Activated T-helper 1 cell treated with Interleukin-2 at 50 U/mL for 16 hours (primary cell): Measurements from ENCODE around the gene BTF3L4.
A peak's percentile ranks its signal among the peaks of the same experiment; 100 is the strongest.
"Not testable (repeated sequence)": the region's sequence is repeated elsewhere in the genome, so short reads cannot be mapped to it uniquely, and the experiment has no call there.

ENCODE experiments used
- DNase-seq: peaks from one replicate; pipeline ENCODE4 v3.0.0-alpha.2; 2020; ENCODE audit warnings: low read depth

The BTF3L4 gene

DNA sequence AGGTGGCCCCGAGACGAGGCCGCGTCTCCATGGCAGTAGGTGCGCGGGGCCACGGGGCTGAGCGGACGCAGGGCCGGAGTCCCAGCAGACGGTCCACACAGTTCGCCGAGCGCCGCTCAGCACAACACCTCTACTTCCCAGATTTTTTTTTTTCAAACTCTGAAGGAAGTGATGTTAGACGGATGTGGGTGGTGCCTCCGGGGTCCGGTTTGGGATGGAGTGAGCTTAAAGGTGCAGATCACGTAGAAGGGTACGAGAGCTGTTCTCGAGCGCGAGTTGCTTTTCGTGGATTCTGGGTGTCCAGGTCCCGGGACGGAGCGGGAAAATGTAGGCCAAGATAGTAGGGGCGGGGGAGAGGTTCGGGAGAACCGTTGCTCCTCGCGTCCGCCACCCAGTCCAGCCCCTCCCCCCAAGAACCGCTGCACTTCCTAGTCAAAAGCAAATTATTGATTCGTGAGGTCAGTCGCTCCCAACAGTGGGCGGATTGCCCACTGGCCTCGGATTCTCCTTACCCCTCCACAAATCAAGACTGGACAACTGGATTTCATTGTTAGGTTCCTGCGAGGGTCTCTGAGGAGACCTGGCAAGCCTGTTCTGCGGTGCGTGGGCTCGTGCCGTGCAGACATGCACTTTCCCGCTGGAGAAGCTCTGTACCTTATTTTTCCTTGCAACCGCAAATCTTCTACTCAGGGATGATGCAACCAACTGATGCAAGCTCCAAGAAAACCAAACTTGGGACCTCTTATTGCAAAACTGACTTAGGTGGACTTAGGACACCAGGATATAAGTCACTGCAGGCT is 829 bp upstream of the BTF3L4 start, which contains the start of gene TXNDC12:
TSS of gene TXNDC12 (minus strand) at position 126 of the 800 bp plus-strand sequence. CDS start at position 31, 95 bp downstream.
- peak; percentile 42 for DNase-seq

GRCh38 chr1:52055866-52056162 is 281 bp upstream of the BTF3L4 start:
- DNase-seq, result no peak

DNA sequence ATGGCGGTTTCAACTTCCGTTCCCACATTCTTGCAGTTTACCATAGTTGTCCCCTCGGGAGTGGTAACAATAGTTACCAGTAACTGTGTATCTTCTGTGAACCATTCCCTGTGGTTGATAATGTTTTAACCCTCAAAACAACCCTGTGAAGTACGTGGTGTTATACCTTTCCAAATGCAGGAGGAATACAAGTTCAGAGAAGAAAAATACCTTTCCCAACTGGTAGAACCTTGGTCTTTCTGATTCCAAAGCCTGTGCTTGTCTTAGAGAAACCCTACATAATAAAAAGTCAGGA is 789 bp downstream of the BTF3L4 start:
- DNase-seq, result no peak

- DNase-seq, result no peak
Measured at GRCh38 chr1:52057255-52057654, 1.2 kb downstream of the BTF3L4 start.

DNA sequence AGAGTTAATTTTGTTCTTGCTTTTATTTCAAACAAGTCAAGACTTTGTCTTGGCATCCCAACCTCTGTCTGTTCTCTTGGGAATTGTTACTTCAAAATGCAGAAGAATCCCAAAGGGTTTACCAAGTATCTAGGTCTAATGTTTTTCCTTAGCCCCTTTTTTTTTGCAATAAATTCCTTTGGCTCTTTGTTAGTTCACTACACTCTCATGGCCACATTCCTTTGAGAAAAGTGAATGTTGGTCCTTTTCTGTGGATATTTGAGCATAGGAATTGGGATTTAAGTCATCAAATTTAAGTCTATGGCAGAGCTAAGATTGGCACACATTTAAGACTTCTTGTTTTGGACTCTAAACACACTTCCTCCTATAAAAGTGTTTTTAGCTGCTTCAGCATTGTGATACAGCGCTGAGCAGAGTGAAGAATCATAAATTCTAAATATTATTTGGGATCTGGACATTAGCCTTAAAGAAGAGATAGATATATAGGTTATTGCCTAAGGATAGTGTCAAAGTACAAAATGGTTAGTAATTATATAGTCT is 1.9 kb downstream of the BTF3L4 start:
- no peak for DNase-seq

DNA sequence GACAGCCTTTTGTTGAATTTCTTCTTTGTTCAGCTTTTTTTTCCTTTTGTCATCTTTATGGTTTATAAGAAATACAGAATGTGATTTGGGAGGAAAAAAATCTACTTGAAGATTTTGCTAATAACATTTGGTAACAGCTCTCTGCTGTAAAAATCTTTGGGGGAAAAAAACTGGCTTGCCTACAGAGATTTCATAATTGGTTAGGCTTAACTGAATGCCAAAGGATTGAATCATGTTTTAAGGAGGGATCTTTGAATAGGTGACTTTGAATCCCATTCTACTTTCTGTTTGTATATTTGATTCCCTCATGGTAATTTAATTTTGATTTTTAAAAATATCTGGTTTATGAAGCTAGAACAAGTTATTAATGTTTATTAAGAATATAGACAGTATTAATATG is 3.2 kb downstream of the BTF3L4 start:
- no peak for DNase-seq

DNA sequence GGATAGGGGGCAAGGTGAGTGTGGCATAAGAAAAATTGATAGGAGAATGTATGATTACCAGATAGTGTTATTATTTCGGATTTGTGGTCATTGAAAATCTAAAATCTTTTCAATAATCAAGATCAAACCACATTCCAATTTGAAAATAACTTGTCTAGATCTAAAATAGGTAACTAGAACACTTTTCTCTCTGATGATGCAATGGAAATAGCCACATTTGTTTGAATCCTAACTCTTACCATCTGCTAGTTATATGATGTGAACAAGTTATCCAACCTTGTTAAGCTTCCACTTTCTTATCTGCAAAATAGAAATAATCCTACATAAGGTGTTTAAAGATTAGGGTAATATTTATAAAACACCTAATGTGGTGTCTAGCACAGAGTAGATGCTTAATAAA is 3.8 kb downstream of the BTF3L4 start:
- no peak for DNase-seq

DNA sequence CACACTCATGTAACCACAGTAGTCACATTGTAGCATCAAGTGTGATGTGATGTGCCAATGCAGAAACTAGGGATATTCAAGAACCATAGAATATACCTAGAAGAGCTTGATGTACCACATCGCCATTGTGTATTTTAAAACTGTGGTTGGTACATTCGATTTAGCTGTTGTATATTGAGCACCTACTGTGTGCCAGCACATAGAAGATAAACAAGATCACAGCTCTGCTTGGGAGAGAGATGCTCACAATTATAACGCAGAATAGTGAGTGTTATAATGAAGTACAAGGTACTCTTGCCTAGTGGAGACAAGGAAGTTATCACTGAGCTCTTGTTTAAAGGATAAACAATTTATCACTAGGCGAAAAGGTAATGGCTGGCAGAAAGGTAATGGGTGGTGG is 4.7 kb downstream of the BTF3L4 start:
- DNase-seq, result no peak

- no peak for DNase-seq
Measured at GRCh38 chr1:52063192-52063591, 7.1 kb downstream of the BTF3L4 start.

GRCh38 chr1:52070704-52071103 is 14.6 kb downstream of the BTF3L4 start:
- DNase-seq, result no peak

GRCh38 chr1:52072291-52072690 is 16.2 kb downstream of the BTF3L4 start:
- no peak for DNase-seq

DNA sequence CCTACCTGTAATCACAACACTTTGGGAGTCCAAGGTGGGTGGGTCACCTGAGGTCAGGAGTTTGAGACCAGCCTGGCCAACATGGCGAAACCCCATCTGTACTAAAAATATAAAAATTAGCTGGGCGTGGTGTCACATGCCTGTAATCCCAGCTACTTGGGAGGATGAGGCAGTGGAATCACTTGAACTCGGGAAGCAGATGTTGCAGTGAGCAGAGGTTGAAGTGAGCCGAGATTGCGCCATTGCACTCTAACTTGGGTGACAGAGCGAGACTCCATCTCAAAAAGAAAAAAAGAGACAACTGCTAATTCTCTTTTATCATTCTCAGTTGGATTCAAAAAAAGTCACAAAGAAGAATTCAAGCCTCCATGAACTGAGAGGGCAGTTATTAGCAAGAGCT is 21.2 kb downstream of the BTF3L4 start:
- not testable (repeated sequence) for DNase-seq

GRCh38 chr1:52080014-52080415 is 23.9 kb downstream of the BTF3L4 start:
- DNase-seq, result no peak

GRCh38 chr1:52087892-52088291 is 31.8 kb downstream of the BTF3L4 start:
- not testable (repeated sequence) for DNase-seq

DNA sequence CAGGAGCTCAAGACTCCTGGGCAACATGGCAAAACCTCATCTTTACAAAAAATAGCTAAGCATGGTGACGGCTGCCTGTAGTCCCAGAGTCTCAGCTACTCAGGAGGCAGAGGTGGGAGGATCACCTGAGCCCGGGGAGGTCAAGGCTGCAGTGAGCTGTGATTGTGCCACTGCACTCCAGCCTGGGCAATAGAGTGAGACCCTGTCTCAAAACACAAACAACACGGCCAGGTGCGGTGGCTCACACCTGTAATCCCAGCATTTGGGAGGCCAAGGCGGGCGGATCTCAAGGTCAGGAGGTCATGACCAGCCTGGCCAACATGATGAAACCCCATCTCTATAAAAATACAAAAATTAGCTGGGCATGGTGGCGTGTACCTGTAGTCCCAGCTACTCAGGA is 38.2 kb downstream of the BTF3L4 start:
- not testable (repeated sequence) for DNase-seq

- DNase-seq, result no peak
Measured at GRCh38 chr1:52096216-52096615, 40.1 kb downstream of the BTF3L4 start.

DNA sequence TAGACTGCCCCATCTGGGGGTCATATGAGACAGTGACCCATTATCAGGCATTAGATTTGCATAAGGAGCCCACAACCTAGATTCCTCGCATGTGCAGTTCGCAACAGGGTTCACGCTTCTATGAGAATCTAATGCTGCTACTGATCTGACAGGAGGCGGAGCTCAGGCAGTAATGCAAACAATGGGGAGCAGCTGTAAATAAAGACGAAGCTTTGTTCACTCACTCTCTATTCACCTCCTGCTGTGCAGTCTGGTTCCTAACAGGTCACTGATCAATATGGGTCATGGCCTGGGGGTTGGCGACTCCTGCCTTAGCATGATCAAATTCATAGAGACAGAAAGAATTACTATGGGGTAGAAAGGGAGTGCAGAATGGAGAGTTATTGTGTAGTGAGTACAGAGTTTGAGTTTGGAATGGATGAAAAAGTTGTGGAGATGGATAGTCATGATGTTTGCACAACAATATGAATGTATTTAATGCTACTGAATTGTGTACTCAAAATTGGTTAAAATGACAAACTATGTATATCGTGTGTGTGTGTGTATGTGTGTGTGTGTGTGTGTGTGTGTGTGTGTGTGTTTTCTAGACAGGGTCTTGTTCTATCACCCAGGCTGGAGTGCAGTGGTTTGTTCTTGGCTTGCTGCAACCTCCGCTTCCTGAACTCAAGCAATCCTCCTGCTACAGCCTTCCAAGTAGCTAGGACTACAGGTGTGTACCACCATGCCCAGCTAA is 42.2 kb downstream of the BTF3L4 start:
- DNase-seq, result no peak

DNA sequence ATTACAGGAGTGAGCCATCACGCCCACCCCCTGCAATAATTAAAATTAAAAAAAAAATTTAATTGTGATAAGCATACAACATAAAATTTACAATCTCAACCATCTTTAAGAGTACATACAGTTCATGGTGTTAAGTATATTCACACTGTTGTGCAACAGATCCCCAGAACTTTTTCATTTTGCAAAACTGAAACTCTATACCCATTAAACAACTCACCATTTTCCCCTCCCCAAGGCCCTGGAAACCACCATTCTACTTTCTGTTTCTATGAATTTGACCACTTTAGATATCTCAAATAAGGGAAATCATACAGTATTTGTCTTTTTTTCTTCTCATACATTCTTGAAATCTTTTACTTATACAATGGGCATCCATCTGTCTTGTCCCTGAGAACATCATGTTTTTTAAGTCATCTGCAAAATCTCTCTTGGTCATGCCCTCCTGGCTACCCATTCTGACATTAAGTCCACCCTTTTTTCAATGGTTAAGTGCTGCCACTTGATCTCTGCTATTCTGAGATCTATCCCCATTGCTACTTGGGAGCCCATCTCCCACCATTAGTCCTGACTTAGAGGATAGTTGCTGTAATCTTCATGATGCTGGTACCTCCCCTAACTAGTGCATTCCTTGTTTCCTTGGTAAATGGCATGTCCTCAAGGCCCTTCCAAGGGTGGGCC is 46.4 kb downstream of the BTF3L4 start:
- DNase-seq, result no peak

GRCh38 chr1:52111492-52111891 is 55.4 kb downstream of the BTF3L4 start:
- no peak for DNase-seq

DNA sequence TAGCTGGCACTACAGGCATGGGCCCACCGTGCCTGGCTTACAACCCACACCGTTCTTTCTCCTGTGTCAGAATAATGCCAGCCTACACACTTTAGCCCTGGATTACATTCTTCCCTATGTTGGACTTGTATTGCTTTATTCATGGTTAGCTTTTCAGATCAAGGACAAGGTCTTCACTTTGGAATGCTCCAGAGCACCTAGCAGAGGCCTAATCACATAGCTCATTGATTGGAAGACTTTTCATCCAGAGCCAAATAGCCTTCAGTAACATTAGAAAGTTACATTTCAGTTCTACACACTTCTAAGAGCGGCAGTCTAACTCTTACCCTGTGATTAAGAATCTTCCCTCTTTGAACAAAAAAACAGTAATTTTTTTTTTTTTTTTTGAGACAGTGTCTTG is 56.4 kb downstream of the BTF3L4 start:
- no peak for DNase-seq

- no peak for DNase-seq
Measured at GRCh38 chr1:52119301-52120079, 63.4 kb downstream of the BTF3L4 start.

DNA sequence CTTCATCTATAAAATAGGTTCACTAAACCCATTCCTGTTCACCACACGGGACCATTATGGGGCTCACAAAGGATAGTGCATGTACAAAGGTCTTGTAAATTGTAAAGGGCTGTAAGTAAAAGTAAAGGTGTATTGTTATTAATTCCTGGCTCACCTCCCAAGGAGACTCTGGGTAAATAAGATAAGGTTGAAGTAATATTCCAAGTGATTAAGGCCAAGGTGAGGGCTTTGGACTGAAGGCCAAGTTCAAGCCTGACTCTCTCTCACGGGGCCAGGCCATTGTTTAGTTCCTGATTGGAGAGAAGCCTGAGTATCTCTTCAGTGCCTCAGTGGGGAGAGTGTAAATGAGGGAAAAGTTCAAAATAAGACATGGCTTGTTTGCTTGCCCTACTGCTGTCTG is 66.3 kb downstream of the BTF3L4 start:
- DNase-seq, result no peak
